GM23338 (cell line): ENCODE results near the gene FGF3. TPM values are rescaled to one million over a fixed set of nuclear protein-coding genes. Genes with fewer than 3 reads are reported as not detected.

Experiments used
- ATAC-seq: fragments of 200-7000 bp; cut with Tn5 transposase; 3 replicates; pipeline ENCODE4 v1.9.1; 2020
- DNase-seq: peaks from one replicate; pipeline ENCODE4 v3.0.0-alpha.2; 2015; ENCODE audit warnings: low spot score
- H2AFZ ChIP-seq: fragments of 200-600 bp; sonication (generic); 2 replicates; pipeline ENCODE4 v1.8.0; 2016; ENCODE audit warnings: antibody characterized with exemption, mild to moderate bottlenecking, moderate library complexity
- H3F3A ChIP-seq: fragments of 200-600 bp; sonication (generic); replicated peaks from 2 replicates; pipeline ENCODE4 v1.8.0; 2017; ENCODE audit warnings: antibody characterized with exemption, mixed run types, low read depth
- H3K27ac ChIP-seq: fragments of 200-600 bp; sonication (generic); 2 replicates; pipeline ENCODE4 v1.6.1; 2016; ENCODE audit warnings: low read depth
- H3K27me3 ChIP-seq: fragments of 200-600 bp; sonication (generic); 2 replicates; pipeline ENCODE4 v1.8.0; 2016; ENCODE audit warnings: mild to moderate bottlenecking, mixed run types, moderate library complexity; ENCODE audit not compliant: insufficient read depth
- H3K36me3 ChIP-seq: fragments of 200-600 bp; sonication (generic); 2 replicates; pipeline ENCODE4 v1.8.0; 2016; ENCODE audit warnings: mild to moderate bottlenecking; ENCODE audit not compliant: insufficient read depth
- H3K4me1 ChIP-seq: fragments of 200-600 bp; sonication (generic); 2 replicates; pipeline ENCODE4 v1.8.0; 2016; ENCODE audit warnings: mild to moderate bottlenecking, moderate library complexity; ENCODE audit not compliant: insufficient read depth
- H3K4me2 ChIP-seq: fragments of 200-600 bp; sonication (generic); 2 replicates; pipeline ENCODE4 v1.7.1; 2017; ENCODE audit warnings: mixed run types
- H3K4me3 ChIP-seq: fragments of 200-600 bp; sonication (generic); 2 replicates; pipeline ENCODE4 v1.6.1; 2016; ENCODE audit warnings: mixed run types
- H3K79me2 ChIP-seq: fragments of 200-600 bp; sonication (generic); replicated peaks from 2 replicates; pipeline ENCODE4 v1.8.0; 2017; ENCODE audit warnings: mild to moderate bottlenecking; ENCODE audit not compliant: insufficient read depth
- H3K9me2 ChIP-seq: fragments of 200-600 bp; sonication (generic); 2 replicates; pipeline ENCODE4 v1.8.0; 2017; ENCODE audit not compliant: insufficient read depth
- H4K20me1 ChIP-seq: fragments of 200-600 bp; sonication (generic); replicated peaks from 2 replicates; pipeline ENCODE4 v1.8.0; 2017; ENCODE audit warnings: mild to moderate bottlenecking; ENCODE audit not compliant: insufficient read depth
- H3K27ac Mint-ChIP-seq: 2 replicates; pipeline ENCODE4 v1.8.0; 2020; ENCODE audit warnings: inconsistent platforms, mild to moderate bottlenecking, moderate library complexity, mixed read lengths
- H3K27me3 Mint-ChIP-seq: 3 replicates; pipeline ENCODE4 v1.8.0; 2022; ENCODE audit warnings: low read depth, mild to moderate bottlenecking, moderate library complexity, mixed read lengths, inconsistent platforms; ENCODE audit not compliant: insufficient read depth, poor library complexity
- H3K36me3 Mint-ChIP-seq: 3 replicates; pipeline ENCODE4 v1.8.0; 2021; ENCODE audit warnings: low read depth, mild to moderate bottlenecking, inconsistent platforms, moderate library complexity, mixed read lengths
- H3K4me1 Mint-ChIP-seq: 3 replicates; pipeline ENCODE4 v1.8.0; 2020; ENCODE audit warnings: mild to moderate bottlenecking, inconsistent platforms, mixed read lengths
- H3K4me3 Mint-ChIP-seq: 3 replicates; pipeline ENCODE4 v1.8.0; 2021; ENCODE audit warnings: moderate library complexity, mild to moderate bottlenecking, inconsistent platforms, mixed read lengths
- H3K9me3 Mint-ChIP-seq: 3 replicates; pipeline ENCODE4 v1.8.0; 2020; ENCODE audit warnings: moderate library complexity, mild to moderate bottlenecking, inconsistent platforms, mixed read lengths
- CREB1 ChIP-seq: fragments of 250-450 bp; sonication (Bioruptor Pico); IDR thresholded peaks from 2 replicates; pipeline ENCODE4 v1.5.0; 2020; ENCODE audit warnings: low read depth, mild to moderate bottlenecking, moderate library complexity
- EZH2phosphoT487 ChIP-seq: fragments of 200-600 bp; sonication (generic); IDR thresholded peaks from one replicate; pipeline ENCODE4 v1.8.1; 2018; ENCODE audit warnings: antibody characterized with exemption; ENCODE audit not compliant: unreplicated experiment
- JUNB ChIP-seq: IDR thresholded peaks from one replicate; pipeline ENCODE4 v1.6.1; 2016; ENCODE audit warnings: antibody characterized with exemption; ENCODE audit not compliant: unreplicated experiment
- ZNF114 ChIP-seq: fragments of 250-450 bp; sonication (Bioruptor Pico); IDR thresholded peaks from 2 replicates; pipeline ENCODE4 v1.5.0; 2020; ENCODE audit warnings: mild to moderate bottlenecking, moderate library complexity
- ZNF331 ChIP-seq: fragments of 250-450 bp; sonication (Bioruptor Pico); IDR thresholded peaks from 2 replicates; pipeline ENCODE4 v1.5.0; 2020; ENCODE audit warnings: low read depth, mild to moderate bottlenecking, moderate library complexity
- polyA plus RNA-seq: library from polyadenylated mRNA; unstranded; fragments of >200 nt; fragmentation: Nextera tagmentation; extraction: Ambion mirVana; gene quantifications from 2 replicates; pipeline ENCODE4 v1.2.1, GENCODE V29; 2016
- total RNA-seq: library from RNA; depleted of rRNA; stranded (reverse); fragments of >200 nt; shearing (Covaris generic); gene quantifications from 2 replicates; pipeline ENCODE4 v1.2.3, GENCODE V29; 2014
- TF ChIP-seq, protein P1 (sequence below): IDR thresholded peaks from 2 replicates; pipeline ENCODE4 v1.6.1; 2016; ENCODE audit warnings: antibody characterized with exemption
- TF ChIP-seq, protein P2 (sequence below): fragments of 250-450 bp; sonication (Bioruptor Pico); IDR thresholded peaks from 2 replicates; pipeline ENCODE4 v1.5.0; 2020; ENCODE audit warnings: mild to moderate bottlenecking, moderate library complexity
- TF ChIP-seq, protein P3 (sequence below): IDR thresholded peaks from one replicate; pipeline ENCODE4 v1.6.1; 2018; ENCODE audit warnings: antibody characterized with exemption; ENCODE audit not compliant: unreplicated experiment

The FGF3 gene
- total and polyA plus RNA-seq, 2 experiments from 2014 or later: 1.2 TPM; not detected in 1

DNA sequence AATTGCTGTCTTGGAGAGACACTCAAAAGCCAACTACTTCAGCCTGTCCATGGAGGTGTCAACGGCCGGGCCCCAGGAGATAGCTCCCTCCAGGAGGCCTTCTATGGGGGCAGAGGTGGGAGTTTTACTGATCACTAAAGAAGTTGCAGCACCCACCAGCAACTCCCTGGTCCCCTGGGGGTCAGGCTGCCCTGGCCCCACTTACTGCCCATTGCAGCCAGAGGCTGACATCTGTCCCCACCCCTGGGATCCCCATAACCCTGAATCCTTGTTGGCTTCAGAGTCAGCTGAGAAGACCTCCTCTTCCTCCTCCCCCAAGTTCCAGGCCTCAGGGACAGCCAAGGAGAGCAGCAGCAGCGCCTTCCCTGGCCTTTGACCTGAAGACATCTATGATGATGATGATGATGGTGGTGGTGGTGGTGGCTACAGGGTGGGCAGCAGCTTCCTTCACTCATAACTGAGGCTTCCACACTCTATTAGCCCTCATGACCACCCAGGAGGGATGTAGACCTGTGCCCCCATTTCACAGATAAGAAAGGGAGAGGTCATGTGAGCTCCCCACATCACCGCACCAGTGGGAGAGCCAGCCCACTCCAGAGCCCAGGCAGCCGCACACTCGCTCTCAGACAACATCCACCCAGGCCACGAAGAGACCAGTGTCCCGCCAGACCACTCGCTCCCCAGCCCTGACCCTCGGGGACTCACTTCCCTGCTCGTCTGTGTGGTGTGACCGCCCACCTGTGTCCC, 43.8 kb upstream of the FGF3 start:
- H3K36me3 Mint-ChIP-seq: no peaks in the 10 kb centered on the region
- Histone ChIP-seq H2AFZ (no peak overlapping the region), H3K36me3 (no peaks in the 10 kb centered on the region), H3K27ac (no peak overlapping the region), H3K4me1 (no peaks in the 10 kb centered on the region; the same call in 1 of the 2 replicates), H3K4me3 (no peak overlapping the region), H3K79me2 (no peaks in the 10 kb centered on the region), H3K9me2 (no peaks in the 10 kb centered on the region), H3K27me3 (no peaks in the 10 kb centered on the region), H3K4me2 (no peak overlapping the region), H4K20me1 (no peaks in the 10 kb centered on the region), H3F3A (0 out of 2 replicates have a peak, but pooled peaks cover 2% of the 10 kb centered on the region)
- no peak overlapping the region; the same call in 1 of the 2 replicates for H3K27ac Mint-ChIP-seq
- peaks cover 13% of the 10 kb centered on the region for H3K4me1 Mint-ChIP-seq
- H3K4me3 Mint-ChIP-seq: no peak overlapping the region
- H3K27me3 Mint-ChIP-seq: peaks cover 3% of the 10 kb centered on the region
- H3K9me3 Mint-ChIP-seq: peaks cover 6% of the 10 kb centered on the region; the same call in 1 of the 3 replicates
- no peak for TF ChIP-seq CREB1 (CRISPR knock-in tag)
- TF ChIP-seq, protein P1, sequence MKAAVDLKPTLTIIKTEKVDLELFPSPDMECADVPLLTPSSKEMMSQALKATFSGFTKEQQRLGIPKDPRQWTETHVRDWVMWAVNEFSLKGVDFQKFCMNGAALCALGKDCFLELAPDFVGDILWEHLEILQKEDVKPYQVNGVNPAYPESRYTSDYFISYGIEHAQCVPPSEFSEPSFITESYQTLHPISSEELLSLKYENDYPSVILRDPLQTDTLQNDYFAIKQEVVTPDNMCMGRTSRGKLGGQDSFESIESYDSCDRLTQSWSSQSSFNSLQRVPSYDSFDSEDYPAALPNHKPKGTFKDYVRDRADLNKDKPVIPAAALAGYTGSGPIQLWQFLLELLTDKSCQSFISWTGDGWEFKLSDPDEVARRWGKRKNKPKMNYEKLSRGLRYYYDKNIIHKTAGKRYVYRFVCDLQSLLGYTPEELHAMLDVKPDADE: no peak
- ATAC-seq (no peak), DNase-seq (no peak)

DNA sequence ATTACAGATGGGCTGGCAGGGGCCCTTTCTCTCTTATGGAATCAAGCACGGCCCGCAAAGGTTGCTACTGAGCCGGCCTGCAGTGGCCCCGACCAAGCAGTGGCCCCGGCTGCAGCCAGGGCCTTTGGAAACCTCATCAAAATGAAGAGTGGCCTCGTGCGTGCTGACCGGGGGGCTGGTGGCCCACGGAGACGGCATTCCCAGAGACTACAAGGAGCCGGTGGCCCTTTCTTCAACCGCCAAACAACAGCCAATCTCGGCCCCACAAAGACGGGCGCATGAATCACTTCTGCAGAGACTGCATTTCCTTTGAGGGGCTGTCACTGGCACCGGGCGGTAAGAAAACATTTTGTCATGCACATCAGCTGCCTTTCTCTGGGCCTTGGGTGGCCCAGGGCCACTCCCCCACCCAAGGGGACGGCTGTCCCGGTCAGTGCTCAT, 43.1 kb upstream of the FGF3 start:
- H3K27me3 ChIP-seq: no peaks in the 10 kb centered on the region
- no peaks in the 10 kb centered on the region for H3K36me3 ChIP-seq
- ATAC-seq (no peak), DNase-seq (no peak)
- Mint-ChIP-seq H3K27me3 (peaks cover 3% of the 10 kb centered on the region), H3K27ac (no peak overlapping the region), H3K36me3 (no peaks in the 10 kb centered on the region), H3K4me1 (peaks cover 9% of the 10 kb centered on the region), H3K4me3 (no peak overlapping the region), H3K9me3 (peaks cover 6% of the 10 kb centered on the region; the same call in 1 of the 3 replicates)
- 0 out of 2 replicates have a peak, but pooled peaks cover 2% of the 10 kb centered on the region for H3F3A ChIP-seq
- H2AFZ ChIP-seq: no peak overlapping the region
- H3K4me2 ChIP-seq: no peak overlapping the region
- no peak overlapping the region for H3K27ac ChIP-seq
- no peaks in the 10 kb centered on the region for H3K9me2 ChIP-seq
- H3K4me3 ChIP-seq: no peak overlapping the region
- H3K79me2 ChIP-seq: no peaks in the 10 kb centered on the region
- no peaks in the 10 kb centered on the region for H3K4me1 ChIP-seq
- H4K20me1 ChIP-seq: no peaks in the 10 kb centered on the region
- TF ChIP-seq, protein P2, sequence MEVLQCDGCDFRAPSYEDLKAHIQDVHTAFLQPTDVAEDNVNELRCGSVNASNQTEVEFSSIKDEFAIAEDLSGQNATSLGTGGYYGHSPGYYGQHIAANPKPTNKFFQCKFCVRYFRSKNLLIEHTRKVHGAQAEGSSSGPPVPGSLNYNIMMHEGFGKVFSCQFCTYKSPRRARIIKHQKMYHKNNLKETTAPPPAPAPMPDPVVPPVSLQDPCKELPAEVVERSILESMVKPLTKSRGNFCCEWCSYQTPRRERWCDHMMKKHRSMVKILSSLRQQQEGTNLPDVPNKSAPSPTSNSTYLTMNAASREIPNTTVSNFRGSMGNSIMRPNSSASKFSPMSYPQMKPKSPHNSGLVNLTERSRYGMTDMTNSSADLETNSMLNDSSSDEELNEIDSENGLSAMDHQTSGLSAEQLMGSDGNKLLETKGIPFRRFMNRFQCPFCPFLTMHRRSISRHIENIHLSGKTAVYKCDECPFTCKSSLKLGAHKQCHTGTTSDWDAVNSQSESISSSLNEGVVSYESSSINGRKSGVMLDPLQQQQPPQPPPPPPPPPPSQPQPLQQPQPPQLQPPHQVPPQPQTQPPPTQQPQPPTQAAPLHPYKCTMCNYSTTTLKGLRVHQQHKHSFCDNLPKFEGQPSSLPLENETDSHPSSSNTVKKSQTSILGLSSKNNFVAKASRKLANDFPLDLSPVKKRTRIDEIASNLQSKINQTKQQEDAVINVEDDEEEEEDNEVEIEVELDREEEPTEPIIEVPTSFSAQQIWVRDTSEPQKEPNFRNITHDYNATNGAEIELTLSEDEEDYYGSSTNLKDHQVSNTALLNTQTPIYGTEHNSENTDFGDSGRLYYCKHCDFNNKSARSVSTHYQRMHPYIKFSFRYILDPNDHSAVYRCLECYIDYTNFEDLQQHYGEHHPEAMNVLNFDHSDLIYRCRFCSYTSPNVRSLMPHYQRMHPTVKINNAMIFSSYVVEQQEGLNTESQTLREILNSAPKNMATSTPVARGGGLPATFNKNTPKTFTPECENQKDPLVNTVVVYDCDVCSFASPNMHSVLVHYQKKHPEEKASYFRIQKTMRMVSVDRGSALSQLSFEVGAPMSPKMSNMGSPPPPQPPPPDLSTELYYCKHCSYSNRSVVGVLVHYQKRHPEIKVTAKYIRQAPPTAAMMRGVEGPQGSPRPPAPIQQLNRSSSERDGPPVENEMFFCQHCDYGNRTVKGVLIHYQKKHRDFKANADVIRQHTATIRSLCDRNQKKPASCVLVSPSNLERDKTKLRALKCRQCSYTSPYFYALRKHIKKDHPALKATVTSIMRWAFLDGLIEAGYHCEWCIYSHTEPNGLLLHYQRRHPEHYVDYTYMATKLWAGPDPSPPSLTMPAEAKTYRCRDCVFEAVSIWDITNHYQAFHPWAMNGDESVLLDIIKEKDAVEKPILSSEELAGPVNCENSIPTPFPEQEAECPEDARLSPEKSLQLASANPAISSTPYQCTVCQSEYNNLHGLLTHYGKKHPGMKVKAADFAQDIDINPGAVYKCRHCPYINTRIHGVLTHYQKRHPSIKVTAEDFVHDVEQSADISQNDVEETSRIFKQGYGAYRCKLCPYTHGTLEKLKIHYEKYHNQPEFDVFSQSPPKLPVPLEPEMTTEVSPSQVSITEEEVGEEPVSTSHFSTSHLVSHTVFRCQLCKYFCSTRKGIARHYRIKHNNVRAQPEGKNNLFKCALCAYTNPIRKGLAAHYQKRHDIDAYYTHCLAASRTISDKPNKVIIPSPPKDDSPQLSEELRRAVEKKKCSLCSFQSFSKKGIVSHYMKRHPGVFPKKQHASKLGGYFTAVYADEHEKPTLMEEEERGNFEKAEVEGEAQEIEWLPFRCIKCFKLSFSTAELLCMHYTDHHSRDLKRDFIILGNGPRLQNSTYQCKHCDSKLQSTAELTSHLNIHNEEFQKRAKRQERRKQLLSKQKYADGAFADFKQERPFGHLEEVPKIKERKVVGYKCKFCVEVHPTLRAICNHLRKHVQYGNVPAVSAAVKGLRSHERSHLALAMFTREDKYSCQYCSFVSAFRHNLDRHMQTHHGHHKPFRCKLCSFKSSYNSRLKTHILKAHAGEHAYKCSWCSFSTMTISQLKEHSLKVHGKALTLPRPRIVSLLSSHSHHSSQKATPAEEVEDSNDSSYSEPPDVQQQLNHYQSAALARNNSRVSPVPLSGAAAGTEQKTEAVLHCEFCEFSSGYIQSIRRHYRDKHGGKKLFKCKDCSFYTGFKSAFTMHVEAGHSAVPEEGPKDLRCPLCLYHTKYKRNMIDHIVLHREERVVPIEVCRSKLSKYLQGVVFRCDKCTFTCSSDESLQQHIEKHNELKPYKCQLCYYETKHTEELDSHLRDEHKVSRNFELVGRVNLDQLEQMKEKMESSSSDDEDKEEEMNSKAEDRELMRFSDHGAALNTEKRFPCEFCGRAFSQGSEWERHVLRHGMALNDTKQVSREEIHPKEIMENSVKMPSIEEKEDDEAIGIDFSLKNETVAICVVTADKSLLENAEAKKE (CRISPR knock-in tag): no peak
- TF ChIP-seq ZNF331 (CRISPR knock-in tag) (no peak), JUNB (no peak), ZNF114 (CRISPR knock-in tag) (no peak), EZH2phosphoT487 (no peak)
- TF ChIP-seq, protein P1: no peak
- TF ChIP-seq, protein P3, sequence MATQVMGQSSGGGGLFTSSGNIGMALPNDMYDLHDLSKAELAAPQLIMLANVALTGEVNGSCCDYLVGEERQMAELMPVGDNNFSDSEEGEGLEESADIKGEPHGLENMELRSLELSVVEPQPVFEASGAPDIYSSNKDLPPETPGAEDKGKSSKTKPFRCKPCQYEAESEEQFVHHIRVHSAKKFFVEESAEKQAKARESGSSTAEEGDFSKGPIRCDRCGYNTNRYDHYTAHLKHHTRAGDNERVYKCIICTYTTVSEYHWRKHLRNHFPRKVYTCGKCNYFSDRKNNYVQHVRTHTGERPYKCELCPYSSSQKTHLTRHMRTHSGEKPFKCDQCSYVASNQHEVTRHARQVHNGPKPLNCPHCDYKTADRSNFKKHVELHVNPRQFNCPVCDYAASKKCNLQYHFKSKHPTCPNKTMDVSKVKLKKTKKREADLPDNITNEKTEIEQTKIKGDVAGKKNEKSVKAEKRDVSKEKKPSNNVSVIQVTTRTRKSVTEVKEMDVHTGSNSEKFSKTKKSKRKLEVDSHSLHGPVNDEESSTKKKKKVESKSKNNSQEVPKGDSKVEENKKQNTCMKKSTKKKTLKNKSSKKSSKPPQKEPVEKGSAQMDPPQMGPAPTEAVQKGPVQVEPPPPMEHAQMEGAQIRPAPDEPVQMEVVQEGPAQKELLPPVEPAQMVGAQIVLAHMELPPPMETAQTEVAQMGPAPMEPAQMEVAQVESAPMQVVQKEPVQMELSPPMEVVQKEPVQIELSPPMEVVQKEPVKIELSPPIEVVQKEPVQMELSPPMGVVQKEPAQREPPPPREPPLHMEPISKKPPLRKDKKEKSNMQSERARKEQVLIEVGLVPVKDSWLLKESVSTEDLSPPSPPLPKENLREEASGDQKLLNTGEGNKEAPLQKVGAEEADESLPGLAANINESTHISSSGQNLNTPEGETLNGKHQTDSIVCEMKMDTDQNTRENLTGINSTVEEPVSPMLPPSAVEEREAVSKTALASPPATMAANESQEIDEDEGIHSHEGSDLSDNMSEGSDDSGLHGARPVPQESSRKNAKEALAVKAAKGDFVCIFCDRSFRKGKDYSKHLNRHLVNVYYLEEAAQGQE: no peak
